ENCODE measurements around the gene ASPA. TPM values are rescaled to one million over a fixed set of nuclear protein-coding genes. Genes with fewer than 3 reads are reported as not detected.

Gene ASPA
- 0.07 and 1.2 TPM in 2 replicates for total RNA-seq

GRCh38 chr17:3475812-3476610 lies at the start of gene ASPA:
ASPA (plus strand) TSS chr17:3475997; CDS start chr17:3476160, 163 bp downstream.

GRCh38 chr17:3433741-3434140 lies 42.1 kb upstream of the ASPA start, which contains the start of gene OR1E2:
OR1E2 (minus strand) TSS chr17:3433841; CDS start chr17:3433841, 0 bp downstream.

GRCh38 chr17:3471599-3471998 lies 4.2 kb upstream of the ASPA start, which contains the start of gene SPATA22:
SPATA22 (minus strand) TSS chr17:3471819; CDS start chr17:3469325, 2,494 bp downstream.

Other genes with a start within 250 kb of the ASPA start
- 0.07 and 0.10 TPM in 2 replicates for gene OR3A1, start 177.6 kb upstream of the ASPA start, total RNA-seq
- gene OR3A2, start 89.7 kb upstream of the ASPA start, total RNA-seq, result 0.20 TPM in 1 of 2 replicates, not detected in the other
- not detected in 2 replicates for gene OR1E1, start 77.6 kb upstream of the ASPA start, total RNA-seq
- 0.10 TPM in 1 of 2 replicates, not detected in the other for gene OR3A3, start 64.6 kb upstream of the ASPA start, total RNA-seq
- gene OR1E2, start 42.2 kb upstream of the ASPA start, total RNA-seq, result 0.07 TPM in 1 of 2 replicates, not detected in the other
- gene SPATA22, start 4.2 kb upstream of the ASPA start, total RNA-seq, result 0.13 and 0.26 TPM in 2 replicates
- gene TRPV3, start 81.8 kb downstream of the ASPA start, total RNA-seq, result 1.4 and 2.3 TPM in 2 replicates
- gene TRPV1, start 133.4 kb downstream of the ASPA start, total RNA-seq, result 2.0 and 2.8 TPM in 2 replicates
- 8.4 and 10.2 TPM in 2 replicates for gene SHPK, start 160.3 kb downstream of the ASPA start, total RNA-seq
- gene CTNS, start 160.8 kb downstream of the ASPA start, total RNA-seq, result 24.6 and 31.3 TPM in 2 replicates
- gene TAX1BP3, start 192.6 kb downstream of the ASPA start, total RNA-seq, result 159 and 217 TPM in 2 replicates
- 10.2 and 11.0 TPM in 2 replicates for gene EMC6, start 192.8 kb downstream of the ASPA start, total RNA-seq
- 0.85 and 7.1 TPM in 2 replicates for gene P2RX5, start 220.2 kb downstream of the ASPA start, total RNA-seq
- gene HASPIN, start 247.9 kb downstream of the ASPA start, total RNA-seq, result 1.1 and 1.9 TPM in 2 replicates

Measured in smooth muscle cell of the pulmonary artery (primary cell).